HFFc6 (cell line): ENCODE data around the gene DGCR2. TPM values are rescaled to one million over a fixed set of nuclear protein-coding genes. Genes with fewer than 3 reads are reported as not detected.

ENCODE experiments used
- DNase-seq: peaks from one replicate; pipeline ENCODE4 v3.0.0-alpha.2; 2018
- H3K27ac Mint-ChIP-seq: 2 replicates; pipeline ENCODE4 v1.8.0; 2020; ENCODE audit warnings: mild to moderate bottlenecking, mixed read lengths
- H3K27me3 Mint-ChIP-seq: 2 replicates; pipeline ENCODE4 v1.8.0; 2021; ENCODE audit warnings: mild to moderate bottlenecking, moderate library complexity, mixed read lengths; ENCODE audit not compliant: insufficient read depth
- H3K36me3 Mint-ChIP-seq: 2 replicates; pipeline ENCODE4 v1.8.0; 2021; ENCODE audit warnings: low read depth, mixed read lengths
- H3K4me1 Mint-ChIP-seq: 2 replicates; pipeline ENCODE4 v1.8.0; 2020; ENCODE audit warnings: low read depth, mixed read lengths
- H3K4me3 Mint-ChIP-seq: 2 replicates; pipeline ENCODE4 v1.8.0; 2020; ENCODE audit warnings: mild to moderate bottlenecking, moderate library complexity, mixed read lengths
- H3K9me3 Mint-ChIP-seq: 2 replicates; pipeline ENCODE4 v1.8.0; 2020; ENCODE audit warnings: mild to moderate bottlenecking, mixed read lengths
- total RNA-seq, 6 experiments: library from RNA; stranded (reverse); fragmentation: NEBNext Ultra II Directional; extraction: Animal tissue kit (Norgen Biotek cat#: 25700); gene quantifications; 2 replicates in 1 of 6; 3 replicates in 5 of 6; pipeline ENCODE4 v1.2.3, GENCODE V29; 2021
- TF ChIP-seq, protein P1 (sequence below): fragments of 200-600 bp; sonication (generic); IDR thresholded peaks from 2 replicates; pipeline ENCODE4 v1.5.0; 2021; ENCODE audit warnings: antibody characterized with exemption, mild to moderate bottlenecking

Gene DGCR2
- total RNA-seq, 6 experiments from 2014 or later = 46.1 to 57.9 (median 53.7) TPM

DNA sequence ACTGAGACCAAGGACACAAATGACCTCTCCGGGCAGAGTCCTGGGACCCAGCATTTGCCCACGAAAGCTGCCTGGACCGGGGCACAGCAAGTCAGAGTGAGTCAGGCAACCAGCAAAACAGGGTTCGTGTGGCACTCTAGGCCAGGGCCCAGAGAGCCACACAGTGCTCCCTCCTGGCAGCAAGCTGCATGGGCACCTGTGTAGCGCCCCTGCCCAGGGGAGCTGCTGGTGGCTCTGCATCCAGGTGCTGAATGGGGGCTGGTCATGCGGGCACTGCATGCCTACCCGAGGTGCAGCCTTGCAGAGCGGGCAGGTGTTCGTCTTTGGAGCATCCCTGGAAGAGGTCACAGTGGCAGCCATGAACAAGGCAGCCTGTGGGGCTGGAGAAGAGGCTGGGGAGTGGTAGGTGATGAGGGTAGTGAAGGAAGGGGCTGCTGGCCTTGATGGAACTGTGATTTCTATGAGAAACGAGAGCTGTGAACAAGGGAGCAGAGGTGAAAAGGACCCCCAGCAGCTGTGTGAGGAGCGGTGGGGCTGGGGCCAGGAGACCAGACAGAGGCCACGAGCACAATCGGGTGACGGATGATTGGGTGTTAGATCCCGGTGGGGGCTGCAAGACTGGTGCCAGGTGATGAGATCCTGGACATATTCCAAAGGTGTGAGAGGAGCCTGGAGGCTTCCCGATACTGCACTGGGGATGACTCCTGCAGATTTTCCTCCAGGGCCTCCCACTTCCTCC, 63.3 kb downstream of the DGCR2 start:
- Mint-ChIP-seq H3K4me1 (peaks cover 24% of the 10 kb centered on the region), H3K4me3 (no peak overlapping the region), H3K27me3 (no peaks in the 10 kb centered on the region; the same call in 1 of the 2 replicates), H3K27ac (peak overlapping the region; percentile 43; the same call in 1 of the 2 replicates), H3K36me3 (peaks cover 24% of the 10 kb centered on the region), H3K9me3 (no peaks in the 10 kb centered on the region)
- no peak for DNase-seq
- TF ChIP-seq, protein P1, sequence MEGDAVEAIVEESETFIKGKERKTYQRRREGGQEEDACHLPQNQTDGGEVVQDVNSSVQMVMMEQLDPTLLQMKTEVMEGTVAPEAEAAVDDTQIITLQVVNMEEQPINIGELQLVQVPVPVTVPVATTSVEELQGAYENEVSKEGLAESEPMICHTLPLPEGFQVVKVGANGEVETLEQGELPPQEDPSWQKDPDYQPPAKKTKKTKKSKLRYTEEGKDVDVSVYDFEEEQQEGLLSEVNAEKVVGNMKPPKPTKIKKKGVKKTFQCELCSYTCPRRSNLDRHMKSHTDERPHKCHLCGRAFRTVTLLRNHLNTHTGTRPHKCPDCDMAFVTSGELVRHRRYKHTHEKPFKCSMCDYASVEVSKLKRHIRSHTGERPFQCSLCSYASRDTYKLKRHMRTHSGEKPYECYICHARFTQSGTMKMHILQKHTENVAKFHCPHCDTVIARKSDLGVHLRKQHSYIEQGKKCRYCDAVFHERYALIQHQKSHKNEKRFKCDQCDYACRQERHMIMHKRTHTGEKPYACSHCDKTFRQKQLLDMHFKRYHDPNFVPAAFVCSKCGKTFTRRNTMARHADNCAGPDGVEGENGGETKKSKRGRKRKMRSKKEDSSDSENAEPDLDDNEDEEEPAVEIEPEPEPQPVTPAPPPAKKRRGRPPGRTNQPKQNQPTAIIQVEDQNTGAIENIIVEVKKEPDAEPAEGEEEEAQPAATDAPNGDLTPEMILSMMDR = no peak

DNA sequence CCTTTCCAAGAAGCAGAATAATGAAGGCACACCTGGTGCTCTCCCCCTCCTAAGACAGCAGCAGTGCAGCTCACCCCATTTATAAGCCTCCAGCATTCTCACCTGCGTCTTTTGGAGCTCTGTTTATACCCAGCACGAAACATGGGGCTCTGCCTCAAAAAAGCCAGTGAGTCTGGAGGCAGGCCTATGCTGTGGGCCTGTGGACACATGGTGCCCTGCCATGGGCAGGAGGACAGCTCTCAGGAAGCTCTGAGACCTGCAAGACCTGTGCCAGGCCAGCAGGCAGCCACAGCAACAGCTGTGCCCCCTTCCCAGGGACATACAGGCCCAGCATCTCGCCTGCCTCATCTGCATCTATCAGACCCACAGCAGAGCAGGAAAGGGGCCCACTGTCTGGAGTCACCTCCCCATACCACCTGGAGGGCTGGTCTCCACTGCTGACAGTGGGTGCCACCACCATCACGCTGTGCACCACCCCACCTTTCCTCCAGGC, 64.2 kb downstream of the DGCR2 start:
- Mint-ChIP-seq H3K9me3 (no peaks in the 10 kb centered on the region), H3K4me1 (peaks cover 24% of the 10 kb centered on the region), H3K4me3 (no peak overlapping the region), H3K36me3 (peaks cover 20% of the 10 kb centered on the region), H3K27ac (no peak overlapping the region), H3K27me3 (no peaks in the 10 kb centered on the region; the same call in 1 of the 2 replicates)
- DNase-seq = no peak
- TF ChIP-seq, protein P1 = no peak

DNA sequence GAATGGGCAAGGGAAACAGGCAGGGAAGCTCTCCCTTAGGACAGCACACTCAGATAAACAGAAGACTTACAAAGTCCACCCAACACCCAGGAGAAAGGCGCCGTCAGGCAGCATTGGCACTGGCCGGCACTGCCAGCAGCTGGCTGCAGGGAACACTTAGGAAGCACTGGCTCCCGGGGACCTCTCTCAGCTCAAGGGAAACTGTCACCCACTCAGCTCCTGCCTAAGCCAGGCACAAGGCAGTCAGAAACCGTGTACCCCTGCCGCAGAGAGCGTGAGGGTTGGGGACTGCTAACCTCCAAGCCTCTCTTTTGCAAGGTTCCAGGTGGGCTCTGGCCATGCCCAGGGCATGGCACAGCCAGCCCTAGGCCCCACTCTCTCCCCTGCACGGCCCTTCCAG, 64.7 kb downstream of the DGCR2 start:
- Mint-ChIP-seq H3K36me3 (peaks cover 17% of the 10 kb centered on the region), H3K9me3 (no peaks in the 10 kb centered on the region), H3K27me3 (no peaks in the 10 kb centered on the region; the same call in 1 of the 2 replicates), H3K27ac (no peak overlapping the region), H3K4me3 (no peak overlapping the region), H3K4me1 (peaks cover 20% of the 10 kb centered on the region)
- TF ChIP-seq, protein P1 = no peak
- DNase-seq = no peak

DNA sequence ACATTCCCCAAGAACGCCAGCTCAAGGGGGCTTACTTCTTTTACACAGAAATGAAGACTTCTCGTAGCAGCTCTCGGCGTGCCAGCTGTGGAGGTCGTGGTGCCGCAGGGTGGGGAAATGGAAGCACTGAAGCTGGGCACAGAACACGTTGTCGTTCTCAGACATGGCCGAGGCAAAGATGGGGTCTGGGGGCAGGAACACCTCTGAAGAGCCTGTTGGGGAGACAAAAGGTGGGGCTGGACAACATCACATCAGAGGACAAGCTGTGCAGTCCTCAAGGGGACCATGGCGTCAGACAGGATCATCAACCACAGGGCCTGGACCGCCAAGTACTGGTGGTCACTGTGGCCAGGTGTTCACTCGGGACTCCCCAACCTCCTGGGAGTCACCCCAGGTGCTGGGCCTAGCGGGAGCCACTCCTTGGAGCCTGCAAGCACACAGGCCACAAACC, 65.2 kb downstream of the DGCR2 start:
- H3K27ac Mint-ChIP-seq = no peak overlapping the region
- peaks cover 18% of the 10 kb centered on the region for H3K36me3 Mint-ChIP-seq

DNA sequence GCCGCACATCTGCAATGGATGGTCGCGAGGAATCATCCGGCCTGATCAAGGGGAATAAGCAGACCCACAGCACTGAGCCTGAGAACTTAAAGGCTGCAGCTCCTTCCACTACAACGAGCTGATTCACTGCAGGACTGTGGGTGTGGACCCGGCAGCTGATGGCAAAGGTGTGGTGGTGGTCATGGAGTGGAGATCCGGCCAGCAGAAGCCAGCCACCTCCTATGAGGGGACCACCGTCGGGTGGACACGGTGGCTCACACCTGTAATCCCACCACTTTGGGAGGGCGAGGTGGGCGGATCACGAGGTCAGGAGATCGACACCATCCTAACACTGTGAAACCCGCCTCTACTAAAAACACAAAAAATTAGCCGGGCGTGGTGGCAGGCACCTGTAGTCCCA, 66.4 kb downstream of the DGCR2 start:
- Mint-ChIP-seq H3K36me3 (peaks cover 25% of the 10 kb centered on the region), H3K27ac (no peak overlapping the region), H3K9me3 (no peaks in the 10 kb centered on the region), H3K4me3 (no peak overlapping the region), H3K4me1 (peaks cover 9% of the 10 kb centered on the region), H3K27me3 (no peaks in the 10 kb centered on the region; the same call in 1 of the 2 replicates)
- no peak for DNase-seq
- TF ChIP-seq, protein P1 = no peak

More for the DNA sequence above, 65.2 kb downstream of the DGCR2 start:
- no peak for DNase-seq
- peaks cover 14% of the 10 kb centered on the region for H3K4me1 Mint-ChIP-seq
- TF ChIP-seq, protein P1 = no peak
- no peaks in the 10 kb centered on the region; the same call in 1 of the 2 replicates for H3K27me3 Mint-ChIP-seq
- no peak overlapping the region for H3K4me3 Mint-ChIP-seq
- H3K9me3 Mint-ChIP-seq = no peaks in the 10 kb centered on the region
